Astrocyte (in vitro differentiated cells and primary cell): ENCODE data around the gene CCDC38.

ENCODE experiments used
- CTCF ChIP-seq: IDR thresholded peaks from 2 replicates; pipeline ENCODE4 v1.5.1; 2011; ENCODE audit warnings: low read depth, mild to moderate bottlenecking, inconsistent platforms, low read length, moderate library complexity; ENCODE audit not compliant: insufficient read depth
- EZH2 ChIP-seq: IDR thresholded peaks from 2 replicates; pipeline ENCODE4 v1.6.1; 2012; ENCODE audit warnings: mild to moderate bottlenecking, low read length, inconsistent platforms; ENCODE audit not compliant: insufficient read depth

- TF ChIP-seq EZH2 (no peak), CTCF (no peak)
Observed at GRCh38 chr12:95942101-95942523, 302 bp downstream of the CCDC38 start.
